Measurements from ENCODE around the gene FANCD2.
"Not testable (repeated sequence)": the region's sequence is repeated elsewhere in the genome, so short reads cannot be mapped to it uniquely, and the experiment has no call there.

FANCD2 gene

DNA sequence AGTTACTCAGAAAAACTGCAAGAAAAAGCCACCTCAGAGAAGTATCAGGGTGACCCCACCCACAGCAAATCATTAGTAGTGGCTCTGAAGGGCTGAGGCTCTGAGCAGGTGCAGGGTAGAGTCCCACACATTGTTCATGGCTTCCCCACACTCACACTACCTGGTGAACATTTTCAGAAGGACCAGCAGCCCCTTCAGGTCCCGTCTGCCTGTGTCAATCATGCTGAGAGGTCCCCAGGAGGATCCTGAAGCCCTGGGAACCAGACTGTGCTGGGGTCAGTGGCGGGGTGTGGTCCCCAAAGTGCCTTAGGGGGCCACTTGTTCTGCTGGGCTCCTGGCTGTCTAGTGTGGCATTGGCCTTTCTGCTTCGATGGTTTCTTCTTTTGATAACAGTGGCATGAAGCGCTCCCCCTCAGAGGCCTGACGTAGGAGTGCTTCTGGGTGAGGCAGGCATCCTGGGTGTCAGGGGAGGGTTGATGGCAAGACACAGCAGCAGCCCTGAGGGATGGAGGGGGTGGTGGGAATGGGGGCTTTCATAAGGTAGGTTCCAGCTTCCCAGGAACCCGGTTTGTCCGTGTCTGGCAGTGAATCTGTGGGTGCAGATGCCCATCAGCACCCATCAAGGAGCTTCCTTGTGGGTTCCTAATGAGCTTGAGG lies 19.0 kb upstream of the FANCD2 start:
- no peak overlapping the region for H3K27ac ChIP-seq (ENCODE audit: low read length)
- ATAC-seq (ENCODE audit: insufficient read depth, low read depth) (no peak), DNase-seq (no peak)
- H3K36me3 ChIP-seq (ENCODE audit: insufficient read depth, low read length) = peaks cover 27% of the 10 kb centered on the region
- TF ChIP-seq EZH2 (IDR thresholded peaks at IDR 0.05; ENCODE audit: borderline replicate concordance, low read depth, low read length, severe bottlenecking) (no peak), CTCF (IDR thresholded peaks at IDR 0.05; ENCODE audit: borderline replicate concordance, extremely low read depth, low read length, poor library complexity, severe bottlenecking) (no peak)
- H3K79me2 ChIP-seq (ENCODE audit: insufficient read depth, low read length) = peaks cover 19% of the 10 kb centered on the region; the same call in 1 of the 2 replicates
- no peak overlapping the region for H3K9ac ChIP-seq (ENCODE audit: low read depth, low read length)
- H3K4me3 ChIP-seq (ENCODE audit: low read depth in 1 of 2, low read length in 2 of 2) = no peak overlapping the region
- no peaks in the 10 kb centered on the region for H3K27me3 ChIP-seq (ENCODE audit: insufficient read depth, low read length, poor library complexity)
- H2AFZ ChIP-seq (ENCODE audit: low read depth, low read length) = no peak overlapping the region
- no peak overlapping the region for H3K4me2 ChIP-seq (ENCODE audit: insufficient read depth, low read length)
- peaks cover 46% of the 10 kb centered on the region for H4K20me1 ChIP-seq (ENCODE audit: insufficient read depth, low read length)
- no peaks in the 10 kb centered on the region for H3K9me3 ChIP-seq (ENCODE audit: insufficient read depth, low read length, severe bottlenecking)
- no peaks in the 10 kb centered on the region for H3K4me1 ChIP-seq (ENCODE audit: insufficient read depth, low read length)

GRCh38 chr3:10008216-10008587 lies 18.0 kb upstream of the FANCD2 start:
- peaks cover 18% of the 10 kb centered on the region for H3K36me3 ChIP-seq (ENCODE audit: insufficient read depth, low read length)
- H3K9ac ChIP-seq (ENCODE audit: low read depth, low read length); H3K27ac ChIP-seq (ENCODE audit: low read length); ATAC-seq (ENCODE audit: insufficient read depth, low read depth); H3K4me1 ChIP-seq (ENCODE audit: insufficient read depth, low read length); H3K9me3 ChIP-seq (ENCODE audit: insufficient read depth, low read length, severe bottlenecking); DNase-seq; H2AFZ ChIP-seq (ENCODE audit: low read depth, low read length); H3K4me2 ChIP-seq (ENCODE audit: insufficient read depth, low read length); H3K27me3 ChIP-seq (ENCODE audit: insufficient read depth, low read length, poor library complexity); H3K4me3 ChIP-seq (ENCODE audit: low read depth in 1 of 2, low read length in 2 of 2): not testable (repeated sequence)
- 0 out of 2 replicates have a peak, but pooled peaks cover 11% of the 10 kb centered on the region for H3K79me2 ChIP-seq (ENCODE audit: insufficient read depth, low read length)
- H4K20me1 ChIP-seq (ENCODE audit: insufficient read depth, low read length) = peaks cover 38% of the 10 kb centered on the region

GRCh38 chr3:10008588-10009344 lies 17.5 kb upstream of the FANCD2 start:
- Histone ChIP-seq H3K9ac (ENCODE audit: low read depth, low read length) (no peak overlapping the region), H3K4me1 (ENCODE audit: insufficient read depth, low read length) (no peaks in the 10 kb centered on the region), H3K4me3 (ENCODE audit: low read depth in 1 of 2, low read length in 2 of 2) (no peak overlapping the region), H3K9me3 (ENCODE audit: insufficient read depth, low read length, severe bottlenecking) (no peaks in the 10 kb centered on the region), H2AFZ (ENCODE audit: low read depth, low read length) (no peak overlapping the region), H4K20me1 (ENCODE audit: insufficient read depth, low read length) (peaks cover 33% of the 10 kb centered on the region), H3K27me3 (ENCODE audit: insufficient read depth, low read length, poor library complexity) (no peaks in the 10 kb centered on the region), H3K27ac (ENCODE audit: low read length) (no peak overlapping the region), H3K36me3 (ENCODE audit: insufficient read depth, low read length) (peaks cover 12% of the 10 kb centered on the region), H3K79me2 (ENCODE audit: insufficient read depth, low read length) (0 out of 2 replicates have a peak, but pooled peaks cover 5% of the 10 kb centered on the region), H3K4me2 (ENCODE audit: insufficient read depth, low read length) (no peak overlapping the region)
- ATAC-seq (ENCODE audit: insufficient read depth, low read depth) = peak; percentile 20; the same call in 1 of the 3 replicates
- no peak for TF ChIP-seq EZH2 (IDR thresholded peaks at IDR 0.05; ENCODE audit: borderline replicate concordance, low read depth, low read length, severe bottlenecking)
- no peak for TF ChIP-seq CTCF (IDR thresholded peaks at IDR 0.05; ENCODE audit: borderline replicate concordance, extremely low read depth, low read length, poor library complexity, severe bottlenecking)
- DNase-seq = peak; percentile 34

DNA sequence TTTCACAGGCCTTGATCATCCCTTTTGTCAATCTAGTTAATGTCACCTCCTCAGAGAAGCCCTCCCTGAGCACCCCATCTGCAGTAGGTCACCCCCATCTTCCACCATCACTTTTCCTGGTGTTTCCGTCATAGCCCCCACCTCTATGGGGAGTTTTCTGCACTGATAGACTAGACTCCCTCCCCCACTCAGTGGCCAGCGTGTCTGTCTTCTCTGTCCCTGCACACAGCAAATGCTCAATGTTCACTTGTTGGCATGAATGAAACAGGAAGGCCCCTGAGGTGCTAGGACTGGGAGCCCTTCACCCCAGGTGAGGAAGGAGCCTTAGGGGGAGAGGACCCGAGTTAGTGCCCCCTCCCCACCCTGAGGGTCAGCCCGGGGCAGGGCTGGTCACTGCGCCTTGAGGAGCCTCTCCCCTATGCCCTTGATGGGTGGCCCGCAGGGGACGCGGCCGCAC lies 15.8 kb upstream of the FANCD2 start:
- no peak overlapping the region for H3K27ac ChIP-seq (ENCODE audit: low read length)

More for the DNA sequence above, 15.8 kb upstream of the FANCD2 start:
- H3K4me1 ChIP-seq (ENCODE audit: insufficient read depth, low read length) = no peaks in the 10 kb centered on the region
- ATAC-seq (ENCODE audit: insufficient read depth, low read depth) (no peak), DNase-seq (no peak)
- H2AFZ ChIP-seq (ENCODE audit: low read depth, low read length) = no peak overlapping the region
- no peaks in the 10 kb centered on the region for H3K9me3 ChIP-seq (ENCODE audit: insufficient read depth, low read length, severe bottlenecking)
- no peak overlapping the region for H3K9ac ChIP-seq (ENCODE audit: low read depth, low read length)
- peaks cover 26% of the 10 kb centered on the region for H4K20me1 ChIP-seq (ENCODE audit: insufficient read depth, low read length)
- no peak overlapping the region for H3K4me2 ChIP-seq (ENCODE audit: insufficient read depth, low read length)
- no peak overlapping the region for H3K4me3 ChIP-seq (ENCODE audit: low read depth in 1 of 2, low read length in 2 of 2)
- TF ChIP-seq EZH2 (IDR thresholded peaks at IDR 0.05; ENCODE audit: borderline replicate concordance, low read depth, low read length, severe bottlenecking) = no peak
- H3K27me3 ChIP-seq (ENCODE audit: insufficient read depth, low read length, poor library complexity) = no peaks in the 10 kb centered on the region
- no peaks in the 10 kb centered on the region for H3K36me3 ChIP-seq (ENCODE audit: insufficient read depth, low read length)
- 0 out of 2 replicates have a peak, but pooled peaks cover 3% of the 10 kb centered on the region for H3K79me2 ChIP-seq (ENCODE audit: insufficient read depth, low read length)

Data from DND-41 (cell line).